Measurements from ENCODE around the gene TBCE. TPM values are rescaled to one million over a fixed set of nuclear protein-coding genes. Genes with fewer than 3 reads are reported as not detected.

The TBCE gene
- total and polyA plus RNA-seq, 2 donors (not counting 1 experiment from before 2014, with no cell fraction given) = 31.4 to 46.9 TPM

DNA sequence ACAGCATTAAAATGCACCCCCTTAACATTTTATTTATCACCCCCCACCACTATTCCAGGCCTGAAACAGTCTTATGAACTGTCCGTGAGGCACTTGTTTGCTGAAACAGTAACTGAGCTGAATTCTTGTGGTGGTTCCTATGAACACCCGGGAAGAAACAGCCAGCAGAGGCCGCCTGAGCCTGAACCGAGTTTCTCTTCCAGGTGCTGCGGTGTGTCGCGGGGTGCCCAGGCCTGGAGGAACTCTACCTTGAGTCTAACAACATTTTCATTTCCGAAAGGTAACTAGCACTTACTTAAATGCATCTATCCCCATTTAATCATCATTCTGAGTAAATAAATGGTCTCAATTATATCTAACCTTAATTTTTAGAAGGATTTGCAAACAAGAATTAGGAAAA is 66.8 kb downstream of the TBCE start:
- Histone ChIP-seq H3K4me3 (replicated peaks in 1 of 4; ENCODE audit: control extremely low read depth in 1 of 4, insufficient read depth in 1 of 4, low read depth in 3 of 4, low read length in 4 of 4) (no peak overlapping the region), H3K9ac (ENCODE audit: insufficient read depth, low read length) (no peak overlapping the region), H3K36me3 (ENCODE audit: control insufficient read depth, insufficient read depth, low read length) (peaks cover 9% of the 10 kb centered on the region), H3K27me3 (ENCODE audit: control insufficient read depth, insufficient read depth, low read length) (no peaks in the 10 kb centered on the region), H3K9me3 (ENCODE audit: control insufficient read depth, insufficient read depth, low read depth, low read length) (no peaks in the 10 kb centered on the region), H3K79me2 (ENCODE audit: control insufficient read depth, insufficient read depth, low read length) (no peaks in the 10 kb centered on the region), H3K4me2 (ENCODE audit: extremely low read depth, insufficient read depth, low read length) (no peak overlapping the region), H3K4me1 (ENCODE audit: control insufficient read depth, extremely low read depth, insufficient read depth, low read length) (no peaks in the 10 kb centered on the region), H2AFZ (ENCODE audit: low read length) (no peak overlapping the region), H4K20me1 (ENCODE audit: control insufficient read depth, extremely low read depth, insufficient read depth, low read length) (no peaks in the 10 kb centered on the region), H3K27ac (ENCODE audit: insufficient read depth, low read length) (no peak overlapping the region)
- no peak for DNase-seq (ENCODE audit: low read depth in 2 of 2)
- TF ChIP-seq, protein P1, sequence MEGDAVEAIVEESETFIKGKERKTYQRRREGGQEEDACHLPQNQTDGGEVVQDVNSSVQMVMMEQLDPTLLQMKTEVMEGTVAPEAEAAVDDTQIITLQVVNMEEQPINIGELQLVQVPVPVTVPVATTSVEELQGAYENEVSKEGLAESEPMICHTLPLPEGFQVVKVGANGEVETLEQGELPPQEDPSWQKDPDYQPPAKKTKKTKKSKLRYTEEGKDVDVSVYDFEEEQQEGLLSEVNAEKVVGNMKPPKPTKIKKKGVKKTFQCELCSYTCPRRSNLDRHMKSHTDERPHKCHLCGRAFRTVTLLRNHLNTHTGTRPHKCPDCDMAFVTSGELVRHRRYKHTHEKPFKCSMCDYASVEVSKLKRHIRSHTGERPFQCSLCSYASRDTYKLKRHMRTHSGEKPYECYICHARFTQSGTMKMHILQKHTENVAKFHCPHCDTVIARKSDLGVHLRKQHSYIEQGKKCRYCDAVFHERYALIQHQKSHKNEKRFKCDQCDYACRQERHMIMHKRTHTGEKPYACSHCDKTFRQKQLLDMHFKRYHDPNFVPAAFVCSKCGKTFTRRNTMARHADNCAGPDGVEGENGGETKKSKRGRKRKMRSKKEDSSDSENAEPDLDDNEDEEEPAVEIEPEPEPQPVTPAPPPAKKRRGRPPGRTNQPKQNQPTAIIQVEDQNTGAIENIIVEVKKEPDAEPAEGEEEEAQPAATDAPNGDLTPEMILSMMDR (conservative IDR thresholded peaks at IDR 0.05 in 1 of 2, IDR thresholded peaks at IDR 0.05 in 1 of 2; ENCODE audit: low read depth in 1 of 2, low read length in 2 of 2) = no peak
- TF ChIP-seq EZH2 (IDR thresholded peaks at IDR 0.05; ENCODE audit: low read length, missing control alignments) = no peak

DNA sequence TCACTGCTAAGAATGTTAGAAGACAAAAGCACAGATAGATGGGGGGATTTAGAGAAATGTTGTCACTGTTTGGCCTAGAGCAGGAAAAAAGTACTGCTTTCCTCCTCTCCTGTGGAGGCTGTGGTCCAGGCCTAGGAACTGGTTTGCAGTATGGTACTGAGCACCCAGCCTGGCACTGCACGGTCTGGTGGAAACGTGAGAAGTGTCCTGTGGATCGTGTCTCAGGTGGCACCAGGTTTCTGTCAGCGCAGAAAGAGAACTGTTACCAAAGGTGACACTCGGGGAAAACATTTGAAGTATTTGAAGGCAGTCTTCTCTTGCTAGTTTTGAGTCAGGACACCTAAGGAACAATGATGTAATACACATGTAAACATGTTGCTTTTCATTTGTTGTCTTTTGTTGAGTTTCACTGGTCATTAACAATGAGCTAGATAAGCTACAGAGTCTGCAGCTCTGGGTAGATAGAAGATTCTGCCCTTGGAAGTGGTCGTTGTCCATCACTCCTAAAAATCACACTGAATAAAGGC is 74.0 kb downstream of the TBCE start:
- H3K9me3 ChIP-seq (ENCODE audit: control insufficient read depth, insufficient read depth, low read depth, low read length) = no peaks in the 10 kb centered on the region
- no peak overlapping the region for H3K9ac ChIP-seq (ENCODE audit: insufficient read depth, low read length)
- H3K27ac ChIP-seq (ENCODE audit: insufficient read depth, low read length) = no peak overlapping the region
- no peak for DNase-seq (ENCODE audit: low read depth in 2 of 2)
- no peaks in the 10 kb centered on the region for H4K20me1 ChIP-seq (ENCODE audit: control insufficient read depth, extremely low read depth, insufficient read depth, low read length)
- H3K4me3 ChIP-seq (replicated peaks in 1 of 4; ENCODE audit: control extremely low read depth in 1 of 4, insufficient read depth in 1 of 4, low read depth in 3 of 4, low read length in 4 of 4) = no peak overlapping the region
- peaks cover 12% of the 10 kb centered on the region for H3K36me3 ChIP-seq (ENCODE audit: control insufficient read depth, insufficient read depth, low read length)
- peaks cover 3% of the 10 kb centered on the region for H3K4me1 ChIP-seq (ENCODE audit: control insufficient read depth, extremely low read depth, insufficient read depth, low read length)
- no peaks in the 10 kb centered on the region for H3K79me2 ChIP-seq (ENCODE audit: control insufficient read depth, insufficient read depth, low read length)
- no peak overlapping the region for H3K4me2 ChIP-seq (ENCODE audit: extremely low read depth, insufficient read depth, low read length)
- H3K27me3 ChIP-seq (ENCODE audit: control insufficient read depth, insufficient read depth, low read length) = no peaks in the 10 kb centered on the region
- TF ChIP-seq, protein P1 (conservative IDR thresholded peaks at IDR 0.05 in 1 of 2, IDR thresholded peaks at IDR 0.05 in 1 of 2; ENCODE audit: low read depth in 1 of 2, low read length in 2 of 2) = no peak
- TF ChIP-seq EZH2 (IDR thresholded peaks at IDR 0.05; ENCODE audit: low read length, missing control alignments) = no peak
- no peak overlapping the region for H2AFZ ChIP-seq (ENCODE audit: low read length)

DNA sequence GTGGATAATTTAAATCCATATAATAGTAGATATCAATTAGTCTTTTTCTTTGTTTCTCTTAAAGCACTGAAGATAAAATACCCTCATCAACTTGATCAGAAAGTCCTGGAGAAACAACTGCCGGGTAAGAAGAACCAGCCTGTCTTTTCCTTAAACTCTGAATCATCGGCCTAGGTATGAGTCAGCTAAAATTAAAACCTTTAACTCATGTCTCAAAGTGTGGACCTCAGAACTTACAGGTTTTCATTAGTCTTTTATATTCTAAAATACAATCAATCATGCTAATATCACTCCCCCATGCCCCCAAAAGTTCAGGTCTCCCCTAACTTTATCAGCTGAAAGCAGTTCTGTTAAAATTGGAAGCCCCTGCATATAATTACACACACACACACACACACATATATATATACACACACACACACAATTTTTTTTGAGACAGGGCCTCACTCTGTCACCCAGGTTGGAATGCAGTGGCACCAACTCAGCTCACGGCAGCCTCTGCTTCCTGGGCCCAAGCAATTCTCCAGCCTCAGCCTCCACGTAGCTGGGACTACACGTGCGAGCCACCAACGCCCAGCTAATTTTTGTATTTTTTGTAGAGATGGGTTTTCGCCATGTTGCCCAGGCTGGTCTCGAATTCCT is 75.7 kb downstream of the TBCE start:
- Histone ChIP-seq H3K27ac (ENCODE audit: insufficient read depth, low read length) (peak overlapping the region; percentile 58), H3K4me2 (ENCODE audit: extremely low read depth, insufficient read depth, low read length) (peak overlapping the region; percentile 3), H3K9ac (ENCODE audit: insufficient read depth, low read length) (no peak overlapping the region), H3K4me1 (ENCODE audit: control insufficient read depth, extremely low read depth, insufficient read depth, low read length) (peaks cover 3% of the 10 kb centered on the region), H3K36me3 (ENCODE audit: control insufficient read depth, insufficient read depth, low read length) (peaks cover 7% of the 10 kb centered on the region), H3K4me3 (replicated peaks in 1 of 4; ENCODE audit: control extremely low read depth in 1 of 4, insufficient read depth in 1 of 4, low read depth in 3 of 4, low read length in 4 of 4) (no peak overlapping the region), H2AFZ (ENCODE audit: low read length) (no peak overlapping the region), H4K20me1 (ENCODE audit: control insufficient read depth, extremely low read depth, insufficient read depth, low read length) (no peaks in the 10 kb centered on the region), H3K79me2 (ENCODE audit: control insufficient read depth, insufficient read depth, low read length) (no peaks in the 10 kb centered on the region), H3K27me3 (ENCODE audit: control insufficient read depth, insufficient read depth, low read length) (no peaks in the 10 kb centered on the region), H3K9me3 (ENCODE audit: control insufficient read depth, insufficient read depth, low read depth, low read length) (no peaks in the 10 kb centered on the region)
- TF ChIP-seq EZH2 (IDR thresholded peaks at IDR 0.05; ENCODE audit: low read length, missing control alignments) = no peak
- TF ChIP-seq, protein P1 (conservative IDR thresholded peaks at IDR 0.05 in 1 of 2, IDR thresholded peaks at IDR 0.05 in 1 of 2; ENCODE audit: low read depth in 1 of 2, low read length in 2 of 2) = no peak
- peak; percentile 75 to 82 for DNase-seq (ENCODE audit: low read depth in 2 of 2)
